GM18867 (cell line): ENCODE measurements around the gene RANBP3.
"Not testable (repeated sequence)": the region's sequence is repeated elsewhere in the genome, so short reads cannot be mapped to it uniquely, and the experiment has no call there.

ENCODE experiments used
- ATAC-seq: cut with Tn5 transposase; IDR thresholded peaks from one replicate; pipeline ENCODE4 v1.9.1; 2021; ENCODE audit warnings: mild to moderate bottlenecking, moderate library complexity; ENCODE audit not compliant: unreplicated experiment

The RANBP3 gene

DNA sequence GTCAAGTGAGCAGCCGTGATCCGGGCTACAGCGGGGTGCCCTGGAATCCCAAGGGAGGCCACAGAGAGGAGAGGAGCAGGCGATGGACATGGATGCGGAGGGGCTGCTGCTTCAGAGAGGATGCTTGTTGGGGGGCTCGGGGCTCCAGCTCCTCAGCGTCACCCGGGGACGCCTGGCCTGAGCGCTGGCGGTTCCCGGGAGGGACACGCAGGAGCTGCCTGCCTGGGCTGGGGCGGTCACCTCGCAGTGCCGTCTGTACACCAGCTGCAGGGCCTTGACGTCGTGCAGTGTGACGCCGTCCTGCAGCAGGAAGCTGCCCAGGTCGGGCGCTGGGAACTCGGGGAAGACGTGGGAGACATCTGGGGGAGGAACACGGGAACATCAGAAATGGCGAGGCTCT lies 29.9 kb upstream of the RANBP3 start:
- no peak for ATAC-seq

DNA sequence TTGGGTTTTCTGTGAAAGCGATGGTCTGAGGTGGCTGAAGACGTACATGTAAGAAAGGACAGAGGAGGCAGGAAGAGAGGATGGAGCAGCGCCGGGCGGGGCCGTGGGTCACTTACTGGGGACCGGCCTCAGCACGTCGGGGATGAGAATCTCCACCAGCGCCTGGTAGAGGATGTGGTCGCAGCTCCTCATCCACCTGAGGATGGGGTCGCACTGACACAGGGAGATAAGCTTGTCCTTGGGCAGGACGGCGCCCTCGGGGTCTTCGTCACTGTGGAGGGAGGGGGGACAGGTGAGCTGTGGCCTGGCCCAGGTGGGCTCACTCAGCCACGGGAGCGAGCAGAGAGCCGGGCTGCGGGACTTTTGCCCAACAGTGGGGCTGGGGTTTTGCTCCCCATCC lies 29.0 kb upstream of the RANBP3 start:
- no peak for ATAC-seq

DNA sequence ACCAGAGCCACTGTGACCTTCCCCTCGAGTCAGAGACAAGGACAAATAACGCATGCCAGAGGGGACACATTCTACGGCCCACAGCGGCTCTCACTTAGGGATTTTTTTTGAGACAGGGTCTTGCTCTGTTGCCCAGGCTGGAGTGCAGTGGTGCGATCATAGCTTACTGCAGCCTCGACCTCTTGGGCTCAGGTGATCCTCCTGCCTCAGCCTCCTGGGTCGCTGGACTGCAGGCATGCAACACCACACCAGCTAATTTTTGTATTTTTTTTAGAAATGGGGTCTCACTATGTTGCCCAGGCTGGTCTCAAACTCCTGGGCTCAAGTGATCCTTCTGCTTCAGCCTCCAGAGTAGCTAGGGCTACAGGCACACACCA lies 28.1 kb upstream of the RANBP3 start:
- ATAC-seq, result not testable (repeated sequence)

DNA sequence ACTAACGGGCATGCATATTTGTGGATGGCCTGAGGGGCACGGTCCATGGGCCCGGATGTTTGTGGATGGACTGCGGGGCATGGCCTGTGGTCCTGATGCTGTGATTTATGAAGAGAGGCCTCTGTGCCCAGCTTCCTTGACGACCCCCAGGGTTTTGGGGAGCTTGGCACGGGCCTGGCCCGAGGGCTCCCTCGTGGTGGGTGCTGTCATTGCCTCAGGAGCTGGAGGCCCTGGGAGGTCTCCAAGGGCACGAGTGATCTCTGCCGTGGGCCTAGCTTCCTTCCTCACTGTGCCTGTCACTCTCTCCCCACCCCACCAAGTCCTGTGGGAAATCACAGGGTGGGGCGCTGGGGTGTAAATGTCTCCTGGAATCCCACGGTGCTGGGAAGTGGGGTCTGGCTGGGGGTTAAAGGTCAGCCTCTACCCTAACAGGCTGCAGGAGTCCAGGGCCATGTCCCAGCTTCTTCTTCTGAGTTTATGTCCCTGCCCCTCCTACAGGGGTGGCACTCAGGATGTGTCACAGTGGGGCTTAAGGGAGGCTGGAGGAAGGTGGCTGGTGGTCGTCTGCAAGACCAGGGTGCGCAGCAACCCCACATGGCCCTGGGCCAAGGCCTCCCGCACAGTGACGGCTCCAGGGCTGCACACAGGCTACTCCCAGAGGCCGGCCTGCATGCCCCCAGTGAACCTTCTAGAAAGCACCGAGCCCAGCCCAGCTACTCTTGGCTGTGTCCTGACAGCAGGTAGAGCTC lies 27.6 kb upstream of the RANBP3 start:
- ATAC-seq, result no peak

DNA sequence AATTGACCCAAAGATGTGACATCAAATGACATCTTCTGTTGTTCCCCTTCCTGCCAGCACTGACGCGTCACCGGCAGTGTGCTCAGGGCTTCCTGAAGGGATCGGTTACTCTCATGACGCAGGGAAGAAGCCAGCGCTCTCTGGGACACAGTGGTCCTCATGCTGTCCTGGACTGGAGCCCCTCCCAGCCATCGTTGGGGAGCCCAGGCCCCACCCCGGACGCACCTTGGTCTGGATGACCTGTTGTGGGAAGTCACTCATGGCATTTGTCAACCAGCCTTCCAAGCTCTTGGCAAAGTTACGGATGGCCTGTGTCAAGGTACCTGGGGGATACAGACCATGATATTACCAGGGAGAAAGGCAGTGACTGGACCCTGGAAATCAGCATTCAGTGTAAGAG lies 26.0 kb upstream of the RANBP3 start:
- no peak for ATAC-seq

DNA sequence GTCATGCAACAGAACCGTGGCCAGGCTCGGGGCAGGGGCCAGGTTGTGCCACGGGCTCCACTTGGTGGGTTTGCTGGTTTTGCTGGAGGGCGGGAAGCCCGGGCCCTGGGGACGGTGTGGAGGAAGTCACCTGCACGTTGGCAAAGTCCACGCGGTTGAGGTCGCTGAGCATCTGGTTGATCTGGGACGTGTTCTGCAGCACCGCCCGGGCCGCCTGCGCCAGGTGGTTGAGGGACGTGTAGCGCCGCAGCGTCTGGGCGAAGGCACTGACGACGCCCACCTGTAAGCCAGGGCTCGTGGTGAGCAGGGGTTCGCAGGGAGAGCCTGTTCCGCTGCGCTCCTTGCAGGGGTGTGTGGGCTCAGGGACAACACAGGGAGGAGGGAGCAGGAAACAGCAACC lies 24.7 kb upstream of the RANBP3 start:
- no peak for ATAC-seq

DNA sequence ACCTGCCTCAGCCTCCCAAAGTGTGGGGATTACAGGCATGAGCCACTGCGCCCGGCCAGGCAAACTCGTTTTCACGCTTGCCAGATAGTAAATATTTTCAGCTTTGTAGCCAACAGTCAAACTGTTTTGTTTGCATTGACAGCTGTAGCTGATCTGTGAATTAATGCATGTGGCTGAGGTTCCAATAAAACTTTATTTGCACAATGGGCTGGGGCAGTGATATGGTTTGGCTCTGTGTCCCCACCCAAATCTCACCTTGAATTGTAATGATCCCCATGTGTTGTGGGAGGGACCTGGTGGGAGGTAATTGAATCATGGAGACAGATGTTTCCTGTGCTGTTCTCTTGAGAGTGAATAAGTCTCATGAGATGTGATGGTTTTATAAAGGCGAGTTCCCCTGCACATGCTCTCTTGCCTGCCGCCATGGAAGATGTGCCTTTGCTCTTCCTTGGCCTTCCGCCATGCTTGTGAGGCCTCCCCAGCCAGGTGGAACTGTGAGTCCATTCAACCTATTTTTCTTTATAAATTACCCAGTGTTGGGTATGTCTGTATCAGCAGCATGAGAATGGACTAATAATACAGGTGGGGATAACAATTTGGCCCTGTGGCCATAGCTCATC lies 22.4 kb upstream of the RANBP3 start:
- ATAC-seq, result no peak

DNA sequence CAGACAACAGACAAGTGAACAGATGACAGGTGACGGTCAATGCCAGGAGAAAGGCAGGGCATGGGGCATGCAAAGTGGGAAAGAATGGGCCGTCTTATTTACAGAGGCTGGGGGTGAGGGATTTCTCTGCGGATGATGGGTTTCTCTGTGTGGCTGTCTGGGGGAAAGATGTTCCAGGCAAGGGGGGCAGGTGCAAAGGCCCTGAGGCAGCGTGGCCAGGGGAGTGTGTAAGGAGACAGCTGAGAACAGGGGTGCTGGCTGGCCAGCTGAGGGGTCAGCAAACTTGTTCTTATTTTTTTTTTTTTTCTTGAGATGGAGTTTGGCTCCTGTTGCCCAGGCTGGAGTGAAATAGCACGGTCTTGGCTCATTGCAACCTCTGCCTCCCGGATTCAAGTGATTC lies 21.8 kb upstream of the RANBP3 start:
- ATAC-seq, result no peak

DNA sequence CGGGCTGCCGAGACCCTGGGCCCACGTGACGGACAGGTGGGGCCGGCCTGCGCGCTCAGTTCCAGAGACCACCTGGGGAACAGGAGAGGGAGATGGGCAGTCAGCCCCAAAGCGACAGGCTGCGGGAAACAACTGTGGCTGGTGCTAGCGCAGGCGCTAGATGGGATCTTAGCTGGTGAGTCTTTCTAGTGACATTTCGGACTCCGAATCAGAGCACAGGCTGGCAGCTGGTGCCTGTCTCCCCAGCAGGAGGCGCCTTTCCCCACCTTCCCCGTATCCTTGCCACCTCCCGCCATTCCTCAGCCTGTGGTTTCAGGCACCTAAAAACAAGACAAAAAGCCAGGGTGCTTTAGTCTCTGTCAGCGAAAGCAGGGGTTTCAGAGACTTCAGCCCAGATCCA lies 19.4 kb upstream of the RANBP3 start:
- no peak for ATAC-seq

DNA sequence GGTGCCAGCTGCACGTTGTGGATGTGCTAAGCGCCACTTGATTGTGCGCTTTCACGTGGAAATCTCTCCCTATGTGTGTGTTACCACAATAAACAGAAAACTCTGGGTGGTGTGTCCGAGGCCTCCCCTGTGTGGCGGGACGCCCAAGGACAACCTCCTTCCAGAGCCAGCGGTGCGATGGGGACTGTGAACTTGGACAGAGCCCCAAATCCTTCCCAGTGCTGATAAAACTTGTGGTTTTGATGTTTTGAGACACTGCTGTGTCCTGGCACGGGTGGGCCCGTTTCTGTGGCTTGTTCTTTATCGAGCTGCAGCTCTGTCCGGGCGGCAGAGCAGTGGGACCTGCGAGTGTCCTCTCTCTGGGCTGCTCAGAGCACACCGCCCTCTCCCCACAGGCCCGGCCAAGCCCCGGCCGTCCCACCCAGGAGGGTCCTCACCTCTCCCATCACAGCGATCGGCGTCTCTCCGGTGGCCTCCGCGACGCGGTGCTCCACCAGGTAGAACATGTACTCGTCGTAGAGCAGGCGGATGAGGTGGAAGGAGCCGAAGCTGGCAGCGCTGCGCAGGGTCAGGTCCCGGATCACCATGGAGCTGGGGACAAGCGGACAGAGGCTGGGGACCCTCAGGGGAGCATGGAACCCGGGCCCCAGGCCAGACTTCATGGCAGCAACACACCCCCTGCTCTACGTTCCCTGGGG lies 18.8 kb upstream of the RANBP3 start:
- ATAC-seq, result no peak

DNA sequence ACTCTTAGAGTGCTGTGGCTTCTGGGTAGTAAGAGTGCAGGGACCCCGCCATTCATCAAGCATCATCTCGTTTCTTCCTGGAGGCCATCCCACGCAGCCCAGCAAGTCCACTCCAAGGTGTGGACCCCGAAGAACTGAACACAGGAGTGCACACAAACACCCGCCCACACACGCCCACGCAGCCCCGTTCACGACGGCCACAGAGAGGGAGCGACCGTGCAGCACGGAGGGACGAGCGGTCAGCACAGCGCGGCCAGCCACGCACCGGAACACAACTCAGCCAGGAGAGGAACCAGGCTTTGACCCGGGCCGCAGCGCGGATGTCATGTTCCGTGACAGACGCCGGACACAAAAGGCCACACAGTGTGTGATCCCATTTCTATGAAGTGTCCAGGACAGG lies 18.2 kb upstream of the RANBP3 start:
- no peak for ATAC-seq

DNA sequence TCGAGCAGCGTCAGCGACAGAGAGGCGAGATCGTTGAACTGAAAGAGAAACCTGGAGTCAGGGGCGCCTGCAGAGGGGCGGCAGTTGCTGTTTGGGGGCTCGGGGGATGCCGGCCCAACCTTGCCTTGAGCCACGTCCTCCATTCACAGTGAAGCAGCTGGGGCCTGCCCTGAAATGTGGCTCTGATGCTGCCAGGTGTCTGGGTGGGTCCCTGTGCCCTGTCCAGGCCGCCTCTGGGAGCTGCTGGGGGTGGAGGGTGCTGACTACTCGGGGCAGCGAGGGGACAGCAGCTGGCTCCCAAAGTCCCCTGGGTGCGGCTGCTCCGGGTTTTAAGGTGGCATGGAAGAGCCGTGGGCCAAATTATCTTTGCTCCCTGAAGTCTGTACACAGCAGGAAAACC lies 17.7 kb upstream of the RANBP3 start:
- no peak for ATAC-seq

DNA sequence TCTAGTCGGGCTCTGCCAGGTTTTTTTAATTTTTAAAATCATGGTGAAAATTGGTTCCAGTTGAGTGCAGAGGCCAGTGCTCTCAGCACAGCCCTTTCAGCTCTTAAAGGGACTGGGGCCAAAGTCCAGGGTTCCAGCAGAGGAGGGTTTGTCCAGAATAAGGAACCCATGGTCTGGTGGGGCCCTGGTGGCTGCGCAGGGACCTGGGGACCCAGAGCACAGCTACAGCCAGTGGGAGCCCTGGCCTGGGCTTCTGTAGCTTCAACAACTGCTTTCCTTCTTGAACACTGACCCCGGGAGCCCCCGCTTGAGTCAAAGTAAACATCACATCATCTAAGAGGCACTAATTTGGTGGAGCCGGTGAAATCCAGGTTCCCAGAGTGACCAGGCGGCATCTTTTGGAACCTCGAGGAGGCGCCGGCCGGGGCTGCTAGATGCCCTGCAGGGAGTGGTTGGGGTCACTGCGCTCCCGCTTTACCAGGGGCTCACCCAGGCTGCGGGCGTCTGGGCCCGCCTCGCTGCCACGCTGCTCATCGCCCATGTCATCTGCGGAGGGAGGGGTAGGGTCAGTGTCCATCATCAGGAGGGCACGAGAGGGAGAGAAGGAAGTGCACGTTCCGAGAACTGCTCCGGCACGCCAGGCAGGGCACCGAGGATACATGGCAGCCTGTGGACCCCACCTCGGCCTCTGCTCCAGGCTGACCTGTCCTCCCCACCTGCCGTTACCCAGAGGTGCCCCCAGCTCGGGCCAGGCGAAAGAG lies 16.6 kb upstream of the RANBP3 start:
- no peak for ATAC-seq

DNA sequence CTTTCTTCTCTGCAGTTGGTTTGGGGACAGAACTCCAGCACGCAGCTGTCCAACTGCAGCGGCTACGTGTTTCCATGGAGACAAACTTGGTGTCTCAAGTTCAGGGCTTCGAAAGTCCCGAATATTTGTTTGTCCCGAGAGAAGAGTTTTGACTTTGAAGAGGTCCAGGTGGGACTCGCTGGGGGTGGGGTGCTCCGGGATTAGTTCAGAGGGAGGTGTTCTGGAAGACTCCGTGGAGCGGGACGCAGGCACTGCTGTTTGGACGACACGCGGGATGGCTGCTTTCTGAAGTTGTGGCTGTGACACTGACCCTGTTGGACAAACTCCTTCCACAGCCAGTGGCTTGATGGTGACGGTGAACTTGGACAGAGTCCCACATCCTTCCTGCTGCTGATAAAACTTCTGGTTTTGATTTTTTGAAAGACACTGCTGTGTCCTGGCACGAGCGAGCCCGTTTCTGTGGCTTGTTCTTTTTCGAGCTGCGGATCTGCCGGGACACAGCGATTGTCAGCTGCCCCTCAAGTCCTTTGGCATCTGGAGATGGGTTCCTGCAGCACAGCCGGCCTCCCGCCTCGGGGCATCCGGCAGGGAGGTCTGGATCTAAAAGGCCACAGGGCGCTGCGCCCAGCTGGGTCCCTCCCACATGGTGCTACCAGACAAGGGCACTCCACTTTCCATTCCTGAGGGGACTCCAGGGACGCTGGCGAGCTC lies 15.9 kb upstream of the RANBP3 start:
- no peak for ATAC-seq

DNA sequence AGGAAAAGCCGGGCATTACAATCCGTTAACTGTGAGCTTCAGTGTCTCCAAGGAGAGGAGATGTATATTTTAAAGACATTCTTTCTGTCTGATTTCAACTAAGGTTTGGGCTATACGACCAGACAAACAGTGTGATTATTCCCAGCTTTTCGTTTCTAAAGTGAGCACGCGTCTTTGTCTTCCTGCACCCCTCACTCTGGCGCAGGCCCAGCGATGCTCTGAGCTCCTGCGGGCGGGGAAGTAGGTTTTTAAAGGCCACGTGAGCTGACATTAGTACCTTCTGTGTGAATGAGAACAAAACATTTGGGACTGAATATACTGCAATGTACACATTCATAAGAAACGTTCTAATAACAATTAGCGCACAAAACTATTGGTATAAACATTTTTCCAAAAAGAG lies 15.3 kb upstream of the RANBP3 start:
- ATAC-seq, result no peak

DNA sequence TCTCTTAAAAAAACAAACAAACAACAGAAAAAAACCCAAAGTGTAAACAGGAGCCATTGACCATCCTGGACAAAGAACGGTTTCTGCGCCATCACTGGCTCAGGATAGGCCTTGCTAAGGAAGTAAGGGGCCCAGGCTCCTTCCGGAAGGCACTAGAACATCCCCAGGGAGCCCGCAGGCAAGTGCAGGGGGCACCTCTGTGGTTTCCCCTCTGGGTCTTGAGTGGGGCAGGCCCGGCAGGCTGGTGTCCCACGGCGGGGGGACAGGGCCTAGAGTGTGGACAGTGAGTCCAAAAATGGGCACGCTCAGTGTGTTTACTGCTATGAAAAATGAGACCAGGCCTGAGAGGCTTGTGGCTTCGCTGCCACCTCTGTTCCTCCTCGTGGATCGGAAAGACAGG lies 14.8 kb upstream of the RANBP3 start:
- ATAC-seq, result no peak

DNA sequence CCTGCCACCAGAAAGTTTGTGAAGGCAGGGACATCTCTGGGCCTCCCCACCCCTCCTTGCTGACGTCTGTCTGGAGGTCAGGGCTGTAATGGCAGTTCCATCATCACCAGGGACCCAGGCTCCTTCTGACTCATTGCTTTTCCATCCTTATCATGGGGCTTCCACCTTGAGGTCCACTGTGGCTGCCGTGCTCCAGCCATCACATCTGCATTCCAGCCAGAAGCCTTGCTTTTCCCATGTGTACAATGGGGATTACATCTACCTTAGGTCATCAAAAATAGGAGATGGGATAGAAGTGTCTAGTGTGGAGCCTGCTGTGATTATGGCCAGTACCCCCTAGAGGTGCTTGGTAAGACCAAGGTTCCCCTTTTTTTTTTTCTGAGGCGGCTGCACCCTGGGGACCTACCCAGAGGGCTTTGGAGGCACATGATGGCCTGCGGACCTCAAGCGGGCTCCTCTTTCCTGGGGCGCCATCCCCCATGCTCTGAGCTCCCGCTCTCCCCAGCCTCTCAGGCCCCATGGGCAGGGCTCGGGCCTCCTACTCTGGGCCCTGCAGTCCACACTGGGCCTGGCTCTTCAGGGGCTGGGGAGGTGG lies 13.4 kb upstream of the RANBP3 start:
- ATAC-seq, result no peak

DNA sequence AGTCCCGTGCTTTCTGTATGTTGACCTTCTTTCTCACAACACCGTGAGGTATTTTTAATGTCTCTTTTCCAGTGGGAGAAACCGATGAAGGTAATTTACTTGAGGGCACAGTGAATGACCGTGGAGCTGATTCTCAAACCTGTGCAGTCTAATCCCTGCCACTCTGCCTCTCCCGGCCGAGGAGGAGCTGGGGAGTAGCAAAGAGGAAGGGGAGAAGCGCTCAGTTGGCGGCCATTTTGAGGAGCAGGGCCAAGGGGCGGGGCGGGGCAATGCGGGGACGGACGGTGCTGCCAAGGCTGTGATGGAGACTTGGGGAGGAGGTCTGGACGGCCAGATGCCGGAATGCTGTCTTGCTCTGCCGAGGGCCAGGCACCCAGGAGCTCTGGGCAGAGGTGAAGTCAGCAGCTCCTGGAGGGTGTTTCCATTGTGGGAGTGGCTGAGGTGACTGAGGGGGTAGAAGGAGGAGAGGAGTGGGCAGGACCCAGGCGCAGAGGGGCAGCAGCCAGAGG lies 12.4 kb upstream of the RANBP3 start:
- ATAC-seq, result no peak

DNA sequence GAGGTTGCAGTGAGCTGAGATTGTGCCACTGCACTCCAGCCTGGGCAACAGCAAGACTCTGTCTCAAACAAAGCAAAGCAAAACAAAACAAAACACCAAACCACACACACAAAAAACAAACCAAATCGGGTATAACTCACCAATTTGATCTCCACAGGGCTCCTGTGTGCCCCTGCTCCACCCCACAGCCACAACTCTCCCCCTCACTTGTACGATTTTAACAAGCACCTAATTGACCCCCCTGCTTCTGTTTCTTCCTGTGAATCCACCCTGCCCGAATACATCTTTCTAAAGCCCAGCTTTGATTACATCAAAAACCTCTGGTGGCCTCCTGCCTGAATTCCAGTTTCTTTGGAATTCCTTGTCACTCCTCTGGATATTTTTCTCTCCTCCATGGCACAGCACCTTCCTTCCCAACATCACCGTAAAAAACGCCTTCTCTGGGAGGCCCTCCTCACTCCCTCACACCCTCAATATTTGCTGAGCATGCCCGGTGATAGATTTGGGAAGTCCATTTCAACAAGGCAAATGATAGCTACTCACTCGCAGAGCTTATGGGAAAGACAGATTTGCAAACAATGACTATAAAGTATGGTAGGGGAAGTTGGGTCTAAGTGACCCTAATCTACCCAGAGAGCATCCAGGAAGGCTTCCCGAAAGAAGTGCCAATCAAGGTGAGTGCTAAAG lies 11.6 kb upstream of the RANBP3 start:
- no peak for ATAC-seq
